Type B pancreatic cell (in vitro differentiated cells): Measurements from ENCODE around the gene CRLF1. TPM values are rescaled to one million over a fixed set of nuclear protein-coding genes. Genes with fewer than 3 reads are reported as not detected.
A peak's percentile ranks its signal among the peaks of the same experiment; 100 is the strongest.

Source experiments
- DNase-seq: peaks from one replicate; pipeline ENCODE4 v3.0.0; 2021; ENCODE audit warnings: mixed read lengths; ENCODE audit not compliant: unreplicated experiment; ENCODE audit errors: extremely low spot score
- H3K27ac Mint-ChIP-seq: 2 replicates; pipeline ENCODE4 v1.8.0; 2021; ENCODE audit warnings: mild to moderate bottlenecking, mixed read lengths
- H3K27me3 Mint-ChIP-seq: 2 replicates; pipeline ENCODE4 v1.8.0; 2021; ENCODE audit warnings: mixed read lengths
- H3K36me3 Mint-ChIP-seq: 2 replicates; pipeline ENCODE4 v1.8.0; 2021; ENCODE audit warnings: mixed read lengths
- H3K4me1 Mint-ChIP-seq: one replicate; pipeline ENCODE4 v1.8.0; 2021; ENCODE audit warnings: mixed read lengths; ENCODE audit not compliant: unreplicated experiment
- H3K4me3 Mint-ChIP-seq: 2 replicates; pipeline ENCODE4 v1.8.0; 2021; ENCODE audit warnings: mild to moderate bottlenecking, mixed read lengths
- H3K9me3 Mint-ChIP-seq: 2 replicates; pipeline ENCODE4 v1.8.0; 2021; ENCODE audit warnings: mixed read lengths
- total RNA-seq: library from RNA; stranded (reverse); gene quantifications from 2 replicates; pipeline ENCODE4 v1.2.1, GENCODE V29; 2021; ENCODE audit warnings: low replicate concordance
- TF ChIP-seq, protein P1 (sequence below): fragments of 200-600 bp; sonication (generic); conservative IDR thresholded peaks from 2 replicates; pipeline ENCODE4 v1.5.0; 2021; ENCODE audit warnings: antibody characterized with exemption, mild to moderate bottlenecking

Gene CRLF1
- total RNA-seq, 1 donor from 2014 or later, result 7.8 TPM

- DNase-seq, result no peak
- Mint-ChIP-seq H3K36me3 (no peaks in the 10 kb centered on the region), H3K27ac (no peak overlapping the region), H3K4me3 (no peak overlapping the region), H3K27me3 (peaks cover 18% of the 10 kb centered on the region), H3K9me3 (peaks cover 5% of the 10 kb centered on the region), H3K4me1 (no peaks in the 10 kb centered on the region)
- TF ChIP-seq, protein P1, sequence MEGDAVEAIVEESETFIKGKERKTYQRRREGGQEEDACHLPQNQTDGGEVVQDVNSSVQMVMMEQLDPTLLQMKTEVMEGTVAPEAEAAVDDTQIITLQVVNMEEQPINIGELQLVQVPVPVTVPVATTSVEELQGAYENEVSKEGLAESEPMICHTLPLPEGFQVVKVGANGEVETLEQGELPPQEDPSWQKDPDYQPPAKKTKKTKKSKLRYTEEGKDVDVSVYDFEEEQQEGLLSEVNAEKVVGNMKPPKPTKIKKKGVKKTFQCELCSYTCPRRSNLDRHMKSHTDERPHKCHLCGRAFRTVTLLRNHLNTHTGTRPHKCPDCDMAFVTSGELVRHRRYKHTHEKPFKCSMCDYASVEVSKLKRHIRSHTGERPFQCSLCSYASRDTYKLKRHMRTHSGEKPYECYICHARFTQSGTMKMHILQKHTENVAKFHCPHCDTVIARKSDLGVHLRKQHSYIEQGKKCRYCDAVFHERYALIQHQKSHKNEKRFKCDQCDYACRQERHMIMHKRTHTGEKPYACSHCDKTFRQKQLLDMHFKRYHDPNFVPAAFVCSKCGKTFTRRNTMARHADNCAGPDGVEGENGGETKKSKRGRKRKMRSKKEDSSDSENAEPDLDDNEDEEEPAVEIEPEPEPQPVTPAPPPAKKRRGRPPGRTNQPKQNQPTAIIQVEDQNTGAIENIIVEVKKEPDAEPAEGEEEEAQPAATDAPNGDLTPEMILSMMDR, result no peak
Measured at GRCh38 chr19:18620311-18620710, 13.7 kb upstream of the CRLF1 start.

GRCh38 chr19:18618236-18618635 lies 11.6 kb upstream of the CRLF1 start:
- no peaks in the 10 kb centered on the region for H3K4me1 Mint-ChIP-seq
- H3K36me3 Mint-ChIP-seq, result no peaks in the 10 kb centered on the region
- no peak overlapping the region for H3K27ac Mint-ChIP-seq
- peaks cover 39% of the 10 kb centered on the region for H3K27me3 Mint-ChIP-seq
- peaks cover 5% of the 10 kb centered on the region for H3K9me3 Mint-ChIP-seq
- no peak for DNase-seq
- TF ChIP-seq, protein P1, result no peak
- no peak overlapping the region for H3K4me3 Mint-ChIP-seq

DNA sequence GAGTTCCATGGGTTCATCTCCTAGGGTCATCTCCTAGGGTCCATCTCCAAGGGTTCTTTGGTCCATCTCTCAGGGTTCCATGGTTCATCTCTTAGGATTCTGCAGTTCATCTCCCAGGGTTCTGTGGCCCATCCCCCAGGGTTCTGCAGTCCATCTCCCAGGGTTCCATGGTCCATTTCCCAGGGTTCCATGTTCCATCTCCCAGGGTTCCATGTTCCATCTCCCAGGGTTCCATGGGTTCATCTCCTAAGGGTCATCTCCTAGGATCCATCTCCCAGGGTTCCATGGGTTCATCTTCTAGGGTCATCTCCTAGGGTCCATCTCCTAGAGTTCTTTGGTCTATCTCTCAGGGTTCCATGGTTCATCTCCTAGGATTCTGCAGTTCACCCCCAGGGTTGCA lies 11.0 kb upstream of the CRLF1 start:
- Mint-ChIP-seq H3K27ac (no peak overlapping the region), H3K9me3 (peaks cover 5% of the 10 kb centered on the region), H3K27me3 (peaks cover 41% of the 10 kb centered on the region), H3K36me3 (no peaks in the 10 kb centered on the region), H3K4me1 (no peaks in the 10 kb centered on the region), H3K4me3 (no peak overlapping the region)
- TF ChIP-seq, protein P1, result no peak
- no peak for DNase-seq

- TF ChIP-seq, protein P1, result no peak
- Mint-ChIP-seq H3K4me3 (no peak overlapping the region), H3K27me3 (peaks cover 51% of the 10 kb centered on the region), H3K4me1 (peaks cover 4% of the 10 kb centered on the region), H3K36me3 (peaks cover 2% of the 10 kb centered on the region), H3K9me3 (peaks cover 5% of the 10 kb centered on the region), H3K27ac (no peak overlapping the region)
- no peak for DNase-seq
Measured at GRCh38 chr19:18616023-18616422, 9.4 kb upstream of the CRLF1 start.

DNA sequence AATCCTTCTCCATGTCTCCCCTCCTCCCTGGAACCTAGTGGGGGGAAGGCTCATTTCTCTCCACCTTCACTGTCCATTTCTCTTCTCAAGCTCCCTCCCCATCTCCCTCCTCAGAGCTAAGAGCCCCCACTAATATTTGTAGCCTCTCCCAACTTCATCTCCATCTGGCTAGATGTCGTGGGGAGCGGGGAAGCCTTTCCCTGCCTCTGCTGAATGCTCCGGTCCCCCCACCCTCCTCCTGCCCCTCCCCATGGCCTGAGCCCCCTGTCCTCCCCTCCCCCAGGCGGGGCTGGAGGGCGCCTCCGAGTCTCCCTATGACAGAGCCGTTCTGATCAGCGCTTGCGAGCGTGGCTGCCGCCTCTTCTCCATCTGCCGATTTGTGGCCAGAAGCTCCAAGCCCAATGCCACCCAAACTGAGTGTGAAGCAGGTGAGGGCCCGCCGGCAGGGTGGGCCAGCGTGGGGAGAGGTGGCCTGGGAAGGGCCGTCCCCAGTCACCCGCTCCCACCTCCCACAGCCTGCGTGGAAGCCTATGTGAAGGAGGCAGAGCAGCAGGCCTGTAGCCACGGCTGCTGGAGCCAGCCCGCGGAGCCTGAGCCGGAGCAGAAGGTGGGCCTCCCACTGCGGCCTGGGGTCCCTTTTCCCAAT lies 7.1 kb upstream of the CRLF1 start:
- Mint-ChIP-seq H3K4me1 (peaks cover 14% of the 10 kb centered on the region), H3K9me3 (peaks cover 5% of the 10 kb centered on the region), H3K27me3 (peaks cover 68% of the 10 kb centered on the region), H3K36me3 (peaks cover 3% of the 10 kb centered on the region), H3K4me3 (peak overlapping the region; percentile 72), H3K27ac (no peak overlapping the region)
- DNase-seq, result no peak
- TF ChIP-seq, protein P1, result no peak
